Epithelial cell of esophagus (primary cell): ENCODE results near the gene ITPR1.

Experiments used
- DNase-seq: peaks from one replicate; pipeline ENCODE4 v3.0.0; 2010; ENCODE audit warnings: low read depth
- H3K4me3 ChIP-seq: 2 replicates; pipeline ENCODE4 v1.5.1; 2011; ENCODE audit warnings: mild to moderate bottlenecking, low read length, control low read depth
- TF ChIP-seq, protein P1 (sequence below): IDR thresholded peaks from 2 replicates; pipeline ENCODE4 v1.5.1; 2011; ENCODE audit warnings: low read depth, mild to moderate bottlenecking, low read length, control low read depth, inconsistent platforms; ENCODE audit not compliant: insufficient read depth; ENCODE audit errors: missing control alignments

ITPR1 gene

DNA sequence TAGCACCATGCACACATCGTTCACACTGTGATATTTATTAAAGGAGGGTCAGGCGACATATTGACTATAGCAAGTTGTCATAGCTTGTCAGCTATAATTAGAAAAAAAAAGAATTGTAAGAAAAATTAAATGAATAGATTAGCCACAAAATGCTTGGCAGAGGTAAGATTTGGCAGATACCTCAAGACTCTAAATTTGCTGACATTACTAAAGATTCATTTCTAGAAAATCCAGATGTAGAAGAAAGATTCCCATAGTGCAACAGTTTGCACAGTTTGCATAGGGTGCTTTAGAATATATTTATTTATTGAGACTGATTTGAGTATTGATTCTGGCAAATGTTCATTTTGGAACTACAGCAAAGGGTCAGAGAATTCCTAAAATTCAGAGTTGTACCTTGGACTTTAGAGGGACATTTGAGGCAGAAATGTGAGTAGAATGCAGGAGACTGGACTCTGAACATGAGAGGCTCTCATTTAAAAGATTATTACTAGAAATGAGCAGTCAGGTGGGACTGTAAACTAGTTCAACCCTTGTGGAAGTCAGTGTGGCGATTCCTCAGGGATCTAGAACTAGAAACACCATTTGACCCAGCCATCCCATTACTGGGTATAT is 384.1 kb downstream of the ITPR1 start:
- no peak overlapping the region for H3K4me3 ChIP-seq
- DNase-seq: no peak
- TF ChIP-seq, protein P1, sequence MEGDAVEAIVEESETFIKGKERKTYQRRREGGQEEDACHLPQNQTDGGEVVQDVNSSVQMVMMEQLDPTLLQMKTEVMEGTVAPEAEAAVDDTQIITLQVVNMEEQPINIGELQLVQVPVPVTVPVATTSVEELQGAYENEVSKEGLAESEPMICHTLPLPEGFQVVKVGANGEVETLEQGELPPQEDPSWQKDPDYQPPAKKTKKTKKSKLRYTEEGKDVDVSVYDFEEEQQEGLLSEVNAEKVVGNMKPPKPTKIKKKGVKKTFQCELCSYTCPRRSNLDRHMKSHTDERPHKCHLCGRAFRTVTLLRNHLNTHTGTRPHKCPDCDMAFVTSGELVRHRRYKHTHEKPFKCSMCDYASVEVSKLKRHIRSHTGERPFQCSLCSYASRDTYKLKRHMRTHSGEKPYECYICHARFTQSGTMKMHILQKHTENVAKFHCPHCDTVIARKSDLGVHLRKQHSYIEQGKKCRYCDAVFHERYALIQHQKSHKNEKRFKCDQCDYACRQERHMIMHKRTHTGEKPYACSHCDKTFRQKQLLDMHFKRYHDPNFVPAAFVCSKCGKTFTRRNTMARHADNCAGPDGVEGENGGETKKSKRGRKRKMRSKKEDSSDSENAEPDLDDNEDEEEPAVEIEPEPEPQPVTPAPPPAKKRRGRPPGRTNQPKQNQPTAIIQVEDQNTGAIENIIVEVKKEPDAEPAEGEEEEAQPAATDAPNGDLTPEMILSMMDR: no peak

DNA sequence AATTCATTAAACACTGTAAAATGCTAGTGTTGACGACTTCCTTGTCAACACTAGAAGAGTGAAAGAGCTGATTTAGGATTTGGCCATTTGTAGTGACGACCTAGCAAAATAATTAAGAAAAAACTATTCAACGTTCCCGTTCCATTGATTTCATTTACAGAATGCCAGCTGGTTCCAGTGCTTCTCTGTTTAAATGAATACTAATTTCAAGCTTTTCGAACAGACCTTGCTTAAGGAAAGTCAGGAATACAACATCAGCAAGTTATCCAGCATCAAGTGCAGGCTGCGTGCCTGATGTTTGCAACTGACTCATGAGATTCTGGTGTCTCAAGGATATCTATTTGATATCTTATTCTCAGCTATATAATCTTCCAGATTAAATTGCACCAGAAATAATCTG is 387.7 kb downstream of the ITPR1 start:
- DNase-seq: no peak
- TF ChIP-seq, protein P1: no peak
- no peak overlapping the region for H3K4me3 ChIP-seq

DNA sequence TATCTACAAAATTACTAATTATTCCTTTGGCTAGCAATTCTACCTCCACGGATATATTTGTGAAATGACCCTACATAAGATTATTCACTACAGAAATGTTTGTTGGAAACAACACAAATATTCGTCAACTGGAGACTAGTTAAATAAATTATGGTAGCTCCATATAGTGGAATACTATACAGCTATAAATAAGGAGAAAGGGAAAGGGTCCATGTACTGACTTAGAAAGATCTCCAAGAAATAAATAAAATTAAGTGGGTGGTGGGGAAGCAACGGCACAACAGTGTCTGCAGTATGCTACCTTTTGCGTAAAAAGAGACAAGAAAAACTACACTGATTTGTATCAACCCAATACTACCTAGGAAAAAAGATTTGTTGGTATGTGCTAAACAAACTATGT is 389.4 kb downstream of the ITPR1 start:
- DNase-seq: no peak
- TF ChIP-seq, protein P1: no peak

DNA sequence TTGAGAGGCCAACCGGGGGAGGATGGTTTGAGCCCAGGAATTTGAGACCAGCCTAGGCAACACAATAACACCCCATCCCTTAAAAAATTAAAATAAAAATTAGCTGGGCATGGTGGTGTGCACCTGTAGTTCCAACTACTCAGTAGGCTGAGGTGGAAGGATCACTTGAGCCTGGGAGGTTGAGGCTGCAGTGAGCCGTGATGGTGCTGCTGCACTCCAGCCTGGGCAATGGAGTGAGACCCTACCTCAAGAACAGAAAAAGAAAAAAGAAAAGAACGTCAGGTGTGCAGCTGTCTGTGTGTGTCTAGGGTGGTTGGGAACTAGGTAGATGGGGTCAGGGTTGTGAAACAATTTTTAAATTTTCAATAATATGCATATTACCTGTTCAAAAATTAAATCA is 389.9 kb downstream of the ITPR1 start:
- TF ChIP-seq, protein P1: no peak
- no peak for DNase-seq
- no peak overlapping the region for H3K4me3 ChIP-seq

More for the DNA sequence above, 389.4 kb downstream of the ITPR1 start:
- H3K4me3 ChIP-seq: no peak overlapping the region

- DNase-seq: no peak
- H3K4me3 ChIP-seq: no peak overlapping the region
- TF ChIP-seq, protein P1: no peak
Observed at GRCh38 chr3:4884888-4885287, 391.7 kb downstream of the ITPR1 start.

GRCh38 chr3:4885316-4885715 is 392.2 kb downstream of the ITPR1 start:
- H3K4me3 ChIP-seq: no peak overlapping the region
- DNase-seq: no peak
- TF ChIP-seq, protein P1: no peak

- TF ChIP-seq, protein P1: no peak
- no peak overlapping the region for H3K4me3 ChIP-seq
- DNase-seq: no peak
Observed at GRCh38 chr3:4886448-4886847, 393.3 kb downstream of the ITPR1 start.
